SK-N-SH (cell line): Measurements from ENCODE around the gene AGRP. TPM values are rescaled to one million over a fixed set of nuclear protein-coding genes. Genes with fewer than 3 reads are reported as not detected.
A peak's percentile ranks its signal among the peaks of the same experiment; 100 is the strongest.

ENCODE experiments used
- CTCF ChIA-PET: fragments of 300-600, 350-600 bp; formaldehyde crosslinking; extraction: SDS; loops from one replicate; lab custom pipeline; 2021; lab: Yijun Ruan, JAX
- POLR2A ChIA-PET: fragments of 350-600 bp; sonication (Branson Sonifier 250); formaldehyde crosslinking; extraction: SDS; loops from one replicate; lab custom pipeline; 2020; ENCODE audit warnings: antibody characterized with exemption, inconsistent platforms; lab: Yijun Ruan, JAX
- DNase-seq: peaks from one replicate; pipeline ENCODE4 v3.0.0; 2012
- H2AFZ ChIP-seq: fragments of 200-600 bp; sonication (generic); 2 replicates; pipeline ENCODE4 v1.8.1; 2016; ENCODE audit warnings: antibody characterized with exemption, mild to moderate bottlenecking, low read depth
- H3F3A ChIP-seq: fragments of 200-600 bp; sonication (generic); replicated peaks from 2 replicates; pipeline ENCODE3; 2016; ENCODE audit warnings: antibody characterized with exemption, mild to moderate bottlenecking; ENCODE audit not compliant: insufficient read depth
- H3K27ac ChIP-seq, 2 experiments: fragments of 200-500 bp in 1 of 2; fragments of 200-600 bp in 1 of 2; sonication (Bioruptor generic) in 1 of 2; sonication (generic), shearing (Covaris generic) in 1 of 2; 2 replicates each; pipeline versions ENCODE4 v1.5.1 to v1.6.1; 2014 to 2016; ENCODE audit warnings: low read depth in 2 of 2, inconsistent platforms in 1 of 2, low read length in 1 of 2, mild to moderate bottlenecking in 1 of 2, mixed read lengths in 1 of 2
- H3K27me3 ChIP-seq: fragments of 200-600 bp; sonication (generic), shearing (Covaris generic); 2 replicates; pipeline ENCODE4 v1.6.1; 2016; ENCODE audit warnings: mixed run types; ENCODE audit not compliant: insufficient read depth
- H3K36me3 ChIP-seq, 2 experiments: fragments of 200-500 bp in 1 of 2; fragments of 200-600 bp in 1 of 2; sonication (Bioruptor generic) in 1 of 2; sonication (generic) in 1 of 2; replicated peaks in 1 of 2; 2 replicates each; pipeline versions ENCODE3 to v1.5.1; 2014 to 2016; ENCODE audit warnings: low read length in 1 of 2, mild to moderate bottlenecking in 1 of 2; ENCODE audit not compliant: insufficient read depth in 2 of 2, control insufficient read depth in 1 of 2
- H3K4me1 ChIP-seq, 2 experiments: fragments of 200-500 bp in 1 of 2; fragments of 200-600 bp in 1 of 2; sonication (Bioruptor generic) in 1 of 2; sonication (generic), shearing (Covaris generic) in 1 of 2; 2 replicates each; pipeline versions ENCODE4 v1.5.1 to v1.6.1; 2014 to 2016; ENCODE audit warnings: low read depth in 1 of 2, low read length in 1 of 2, mixed run types in 1 of 2; ENCODE audit not compliant: insufficient read depth in 2 of 2, control insufficient read depth in 1 of 2
- H3K4me2 ChIP-seq: fragments of 200-600 bp; sonication (generic), shearing (Covaris generic); 2 replicates; pipeline ENCODE4 v1.6.1; 2017; ENCODE audit warnings: mixed run types
- H3K4me3 ChIP-seq, 2 experiments: fragments of 200-500 bp in 1 of 2; fragments of 200-600 bp in 1 of 2; sonication (Bioruptor generic) in 1 of 2; sonication (generic), shearing (Covaris generic) in 1 of 2; 2 replicates each; pipeline versions ENCODE4 v1.5.1 to v1.8.1; 2014 to 2016; ENCODE audit warnings: low read depth in 2 of 2, inconsistent platforms in 1 of 2, low read length in 1 of 2, mild to moderate bottlenecking in 1 of 2, mixed read lengths in 1 of 2, moderate library complexity in 1 of 2
- H3K79me2 ChIP-seq: fragments of 200-600 bp; sonication (generic); 2 replicates; pipeline ENCODE4 v1.8.1; 2017; ENCODE audit warnings: mild to moderate bottlenecking; ENCODE audit not compliant: insufficient read depth
- H3K9ac ChIP-seq: fragments of 200-600 bp; sonication (generic); 2 replicates; pipeline ENCODE4 v1.6.1; 2017; ENCODE audit warnings: mixed run types
- H3K9me2 ChIP-seq: fragments of 200-600 bp; sonication (generic); 2 replicates; pipeline ENCODE4 v1.6.1; 2017; ENCODE audit warnings: mixed run types
- H3K9me3 ChIP-seq: fragments of 200-600 bp; sonication (generic); 2 replicates; pipeline ENCODE4 v1.6.1; 2017; ENCODE audit warnings: mixed run types, mild to moderate bottlenecking, moderate library complexity
- H4K20me1 ChIP-seq: fragments of 200-600 bp; sonication (generic); 2 replicates; pipeline ENCODE4 v1.6.1; 2017; ENCODE audit warnings: mild to moderate bottlenecking, mixed run types; ENCODE audit not compliant: insufficient read depth
- FOXJ3 ChIP-seq: sonication (generic); formaldehyde crosslinking; IDR thresholded peaks from 2 replicates; pipeline ENCODE4 v1.5.1; 2020; ENCODE audit warnings: mild to moderate bottlenecking, missing genetic modification reagents
- GATA2 ChIP-seq: sonication (generic); formaldehyde crosslinking; IDR thresholded peaks from 2 replicates; pipeline ENCODE4 v1.5.0; 2020; ENCODE audit warnings: mild to moderate bottlenecking, missing genetic modification reagents
- MEF2A ChIP-seq: IDR thresholded peaks from 2 replicates; pipeline ENCODE4 v1.4.0; 2012; ENCODE audit warnings: low read depth, borderline replicate concordance
- MXI1 ChIP-seq: IDR thresholded peaks from 2 replicates; pipeline ENCODE4 v1.6.1; 2012; ENCODE audit warnings: mild to moderate bottlenecking, low read depth, low read length, improper control_type of control experiment
- NRF1 ChIP-seq: IDR thresholded peaks from 2 replicates; pipeline ENCODE4 v1.6.1; 2012; ENCODE audit warnings: low read depth, mild to moderate bottlenecking, low read length
- POLR2AphosphoS5 ChIP-seq: IDR thresholded peaks from 2 replicates; pipeline ENCODE4 v1.6.1; 2012; ENCODE audit warnings: low read depth, low read length
- RAD21 ChIP-seq: IDR thresholded peaks from 2 replicates; pipeline ENCODE4 v1.6.1; 2012; ENCODE audit warnings: mild to moderate bottlenecking, low read length
- RXRA ChIP-seq: IDR thresholded peaks from 2 replicates; pipeline ENCODE4 v1.4.0; 2012; ENCODE audit warnings: low read depth, mild to moderate bottlenecking, borderline replicate concordance
- TAF1 ChIP-seq: IDR thresholded peaks from 2 replicates; pipeline ENCODE4 v1.6.1; 2012; ENCODE audit warnings: low read depth, mild to moderate bottlenecking, low read length, moderate library complexity, borderline replicate concordance
- USF2 ChIP-seq: fragments of 150-350 bp; IDR thresholded peaks from 2 replicates; pipeline ENCODE4 v1.6.1; 2017; ENCODE audit warnings: antibody characterized with exemption, low read length, low read depth, borderline replicate concordance
- WGBS: methylation state at CpG from one replicate; pipeline ENCODE4 v1.1.6; 2017; ENCODE audit warnings: low lambda C conversion rate; 5-methylcytosine and 5-hydroxymethylcytosine counted together
- polyA plus RNA-seq, 3 experiments: library from polyadenylated mRNA; depleted of rRNA; stranded (reverse); fragments of >200 nt; gene quantifications; 2 replicates each; pipeline ENCODE4 v1.2.3, GENCODE V29; 2012
- TF ChIP-seq, protein P1 (sequence below): IDR thresholded peaks from 2 replicates; pipeline ENCODE4 v1.4.0; 2012; ENCODE audit warnings: low read depth, borderline replicate concordance

AGRP gene
- polyA plus RNA-seq, 1 of the 3 experiments (the other 2 are of a cell fraction), result not detected

DNA sequence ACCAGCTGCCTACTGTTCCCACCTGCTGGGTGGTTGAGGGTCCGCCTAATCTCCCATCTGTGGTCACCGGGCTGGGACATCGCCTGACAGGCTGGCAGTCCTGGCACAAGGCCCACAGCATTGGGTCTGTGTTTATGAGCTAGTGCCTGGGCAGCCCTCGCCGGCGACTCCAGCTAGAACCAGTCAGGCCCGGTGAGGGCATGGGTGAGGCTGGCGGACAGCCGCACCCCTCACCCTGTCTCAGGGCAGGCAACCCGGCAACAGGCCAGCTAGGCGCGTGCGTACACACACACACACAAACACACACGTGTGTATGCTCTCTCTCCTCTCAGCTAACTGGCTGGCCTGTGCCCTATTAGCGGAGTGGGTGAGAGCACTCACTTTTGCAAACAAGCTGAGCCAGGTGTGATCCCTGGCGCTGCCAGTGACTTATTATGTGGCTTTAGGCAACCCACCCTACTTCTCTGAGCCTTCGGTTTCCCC, 42.0 kb downstream of the AGRP start:
- CTCF ChIA-PET, result interaction anchor here (0.7 to 6.7 kb wide), 7 partner anchors 10 to 80 kb away, joined by 3 to 35 read pairs (median 6); partner anchors contain the start of genes ATP6V0D1 and HSD11B2
- DNase-seq, result peak; percentile 36
- no peak overlapping the region for H2AFZ ChIP-seq
- H3K36me3 ChIP-seq, result peaks cover 7 to 45% of the 10 kb centered on the region in 2 experiments
- no peak overlapping the region for H3K4me3 ChIP-seq
- peaks cover 0 to 32% of the 10 kb centered on the region in 2 experiments; a peak in 1 of 4 replicates for H3K4me1 ChIP-seq
- no peak overlapping the region; a peak in 1 of 4 replicates for H3K27ac ChIP-seq
- no peak overlapping the region for H3K9ac ChIP-seq
- peaks cover 13% of the 10 kb centered on the region; the same call in 1 of the 2 replicates for H4K20me1 ChIP-seq
- 83% methylated on average over 10 of the region's 17 CpGs for WGBS
- no peak for TF ChIP-seq NRF1
- TF ChIP-seq RAD21, result no peak
- no peak for TF ChIP-seq TAF1
- no peaks in the 10 kb centered on the region for H3F3A ChIP-seq
- no peak overlapping the region for H3K4me2 ChIP-seq
- 0 out of 2 replicates have a peak, but pooled peaks cover 4% of the 10 kb centered on the region for H3K79me2 ChIP-seq
- H3K9me2 ChIP-seq, result no peaks in the 10 kb centered on the region
- no peaks in the 10 kb centered on the region for H3K9me3 ChIP-seq
- POLR2A ChIA-PET, result interaction anchor here (0.9 to 1.1 kb wide), 2 partner anchors 9 to 40 kb away, joined by 3 to 4 read pairs; partner anchors contain the start of gene ATP6V0D1
- no peaks in the 10 kb centered on the region for H3K27me3 ChIP-seq

- Histone ChIP-seq H3K4me1 (peaks cover 0 to 24% of the 10 kb centered on the region in 2 experiments; a peak in 1 of 4 replicates), H3K4me2 (no peak overlapping the region), H4K20me1 (no peaks in the 10 kb centered on the region), H3K36me3 (peaks cover 7 to 38% of the 10 kb centered on the region in 2 experiments), H3K27me3 (no peaks in the 10 kb centered on the region), H3K9me3 (no peaks in the 10 kb centered on the region), H3K9ac (no peak overlapping the region), H2AFZ (no peak overlapping the region), H3K79me2 (no peaks in the 10 kb centered on the region), H3K9me2 (no peaks in the 10 kb centered on the region), H3K4me3 (no peak overlapping the region), H3F3A (no peaks in the 10 kb centered on the region), H3K27ac (no peak overlapping the region)
- TF ChIP-seq RXRA, result no peak
- TF ChIP-seq MEF2A, result no peak
- TF ChIP-seq MXI1, result no peak
- TF ChIP-seq, protein P1, sequence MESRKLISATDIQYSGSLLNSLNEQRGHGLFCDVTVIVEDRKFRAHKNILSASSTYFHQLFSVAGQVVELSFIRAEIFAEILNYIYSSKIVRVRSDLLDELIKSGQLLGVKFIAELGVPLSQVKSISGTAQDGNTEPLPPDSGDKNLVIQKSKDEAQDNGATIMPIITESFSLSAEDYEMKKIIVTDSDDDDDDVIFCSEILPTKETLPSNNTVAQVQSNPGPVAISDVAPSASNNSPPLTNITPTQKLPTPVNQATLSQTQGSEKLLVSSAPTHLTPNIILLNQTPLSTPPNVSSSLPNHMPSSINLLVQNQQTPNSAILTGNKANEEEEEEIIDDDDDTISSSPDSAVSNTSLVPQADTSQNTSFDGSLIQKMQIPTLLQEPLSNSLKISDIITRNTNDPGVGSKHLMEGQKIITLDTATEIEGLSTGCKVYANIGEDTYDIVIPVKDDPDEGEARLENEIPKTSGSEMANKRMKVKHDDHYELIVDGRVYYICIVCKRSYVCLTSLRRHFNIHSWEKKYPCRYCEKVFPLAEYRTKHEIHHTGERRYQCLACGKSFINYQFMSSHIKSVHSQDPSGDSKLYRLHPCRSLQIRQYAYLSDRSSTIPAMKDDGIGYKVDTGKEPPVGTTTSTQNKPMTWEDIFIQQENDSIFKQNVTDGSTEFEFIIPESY, result no peak
- no peak for TF ChIP-seq GATA2 (CRISPR knock-in tag)
- no peak for TF ChIP-seq FOXJ3 (CRISPR knock-in tag)
- no peak for TF ChIP-seq POLR2AphosphoS5
- no peak for TF ChIP-seq USF2
- CTCF ChIA-PET, result interaction anchor here (1.1 to 6.7 kb wide), 3 partner anchors 21 to 26 kb away, joined by 4 to 35 read pairs (median 5); no protein-coding TSS in a partner anchor
- WGBS, result 91% methylated on average over 16 of the region's 19 CpGs
- POLR2A ChIA-PET, result no interaction called here
- no peak for DNase-seq
Observed at GRCh38 chr16:67438824-67439393, 44.4 kb downstream of the AGRP start.
